ENCODE data around the gene C12orf75.
"Not testable (repeated sequence)": the region's sequence is repeated elsewhere in the genome, so short reads cannot be mapped to it uniquely, and the experiment has no call there.

Gene C12orf75

DNA sequence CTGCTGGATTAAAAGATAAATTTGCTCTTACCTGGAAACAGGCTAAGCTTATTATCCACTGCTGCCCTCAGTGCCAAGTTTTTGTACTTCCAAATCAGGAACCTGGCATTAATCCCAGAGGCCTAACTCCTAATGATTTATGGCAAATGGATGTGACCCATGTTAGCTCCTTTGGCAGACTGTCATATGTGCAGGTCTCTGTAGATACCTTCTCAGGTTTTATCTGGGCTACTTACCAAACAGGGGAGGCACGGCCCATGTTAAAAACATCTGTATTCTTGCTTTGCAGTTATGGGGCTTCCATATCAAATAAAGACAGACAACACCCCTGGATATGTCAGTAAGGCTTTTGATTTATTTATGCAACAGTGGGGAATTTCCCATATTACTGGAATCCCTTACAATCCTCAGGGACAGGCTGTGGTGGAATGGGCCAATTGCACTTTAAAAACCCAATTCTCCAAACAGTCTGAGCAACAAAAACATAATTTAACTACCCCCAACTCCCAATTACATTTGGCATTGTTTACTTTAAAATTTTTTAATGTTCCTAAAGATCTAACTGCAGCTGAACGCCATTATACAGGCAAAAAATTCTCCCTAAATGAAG is 19.9 kb upstream of the C12orf75 start:
- not testable (repeated sequence) for DNase-seq

GRCh38 chr12:105311936-105312335 is 18.6 kb upstream of the C12orf75 start:
- not testable (repeated sequence) for DNase-seq

DNA sequence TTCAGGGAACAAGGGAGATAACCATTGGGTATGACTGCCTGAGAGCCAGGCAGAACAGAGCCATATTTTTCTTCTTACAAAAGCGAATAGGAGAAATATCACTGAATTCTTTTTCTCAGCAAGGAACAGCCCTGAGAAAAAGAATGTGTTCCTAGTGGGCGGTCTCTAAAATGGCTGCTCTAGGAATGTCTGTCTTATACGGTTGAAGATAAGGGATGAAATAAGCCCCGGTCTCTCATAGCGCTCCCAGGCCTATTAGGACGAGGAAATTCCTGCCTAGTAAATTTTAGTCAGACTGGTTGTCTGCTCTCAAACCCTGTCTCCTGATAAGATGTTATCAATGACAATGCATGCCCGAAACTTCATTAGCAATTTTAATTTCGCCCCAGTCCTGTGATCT is 16.7 kb upstream of the C12orf75 start:
- DNase-seq: not testable (repeated sequence)

DNA sequence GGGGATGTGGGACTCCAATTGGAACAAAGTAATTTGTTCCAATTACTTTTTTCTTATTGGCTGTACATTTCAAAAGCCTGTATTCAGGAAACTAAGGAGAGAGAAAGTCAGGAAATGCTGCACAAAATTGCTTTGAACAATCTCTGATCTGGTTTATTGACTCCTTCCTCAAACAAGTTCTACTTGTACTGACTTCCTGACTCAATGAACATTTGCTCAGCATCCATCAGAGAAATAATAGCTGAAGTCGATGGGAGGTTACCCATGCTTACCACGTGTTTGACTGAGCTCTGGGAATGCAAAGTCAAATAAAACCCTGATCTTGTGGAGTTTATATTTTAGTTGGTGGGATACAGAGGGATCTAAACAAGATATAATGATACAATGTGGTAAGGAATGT is 15.4 kb upstream of the C12orf75 start:
- DNase-seq: no peak

GRCh38 chr12:105315726-105316125 is 14.8 kb upstream of the C12orf75 start:
- no peak for DNase-seq

- no peak for DNase-seq
These were observed 13.3 kb upstream of the C12orf75 start for GRCh38 chr12:105316931-105317852.

- no peak for DNase-seq
These were observed 12.4 kb upstream of the C12orf75 start for GRCh38 chr12:105317942-105318621.

- DNase-seq: no peak
These were observed 11.6 kb upstream of the C12orf75 start for GRCh38 chr12:105318651-105319483.

- DNase-seq: no peak
These were observed 10.7 kb upstream of the C12orf75 start for GRCh38 chr12:105319691-105320209.

DNA sequence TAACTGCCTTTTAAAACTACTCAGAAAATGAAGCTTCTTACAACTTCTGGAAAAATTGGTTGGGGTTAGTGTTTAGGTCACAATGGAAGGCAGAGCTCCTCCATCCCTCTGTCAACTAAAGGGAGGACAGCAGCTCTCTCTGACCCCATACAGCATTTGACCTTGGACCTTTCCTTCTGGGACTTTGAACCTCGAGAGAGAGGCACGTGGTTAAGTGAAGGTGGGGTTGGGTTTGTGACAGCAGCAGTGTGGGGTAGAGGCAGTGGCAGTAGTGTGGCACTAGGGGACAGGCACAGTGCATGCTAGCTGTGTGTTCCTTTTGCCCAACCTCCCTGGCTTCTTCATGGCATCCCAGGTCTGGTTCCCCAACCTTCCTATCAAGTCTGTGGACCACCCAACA is 9.4 kb upstream of the C12orf75 start:
- no peak for DNase-seq

DNA sequence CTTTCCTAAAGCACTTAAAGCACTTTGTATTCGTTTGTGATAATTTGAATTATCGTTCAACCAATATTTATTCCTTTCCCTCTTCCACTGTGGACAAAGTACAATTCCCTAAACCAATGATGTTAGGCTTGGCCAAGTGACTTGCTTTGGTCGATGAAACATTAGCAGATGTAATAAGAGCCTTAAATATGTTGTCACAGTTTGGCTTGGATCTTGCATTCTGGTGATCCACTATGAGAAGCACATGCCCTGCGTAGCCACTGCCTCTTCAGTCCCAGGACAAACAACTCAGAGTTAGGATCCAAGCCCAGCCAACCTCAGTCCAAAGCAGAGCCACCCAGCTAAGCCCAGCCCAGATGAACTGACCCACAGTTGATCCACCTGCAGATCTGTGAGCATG is 8.4 kb upstream of the C12orf75 start:
- no peak for DNase-seq

DNA sequence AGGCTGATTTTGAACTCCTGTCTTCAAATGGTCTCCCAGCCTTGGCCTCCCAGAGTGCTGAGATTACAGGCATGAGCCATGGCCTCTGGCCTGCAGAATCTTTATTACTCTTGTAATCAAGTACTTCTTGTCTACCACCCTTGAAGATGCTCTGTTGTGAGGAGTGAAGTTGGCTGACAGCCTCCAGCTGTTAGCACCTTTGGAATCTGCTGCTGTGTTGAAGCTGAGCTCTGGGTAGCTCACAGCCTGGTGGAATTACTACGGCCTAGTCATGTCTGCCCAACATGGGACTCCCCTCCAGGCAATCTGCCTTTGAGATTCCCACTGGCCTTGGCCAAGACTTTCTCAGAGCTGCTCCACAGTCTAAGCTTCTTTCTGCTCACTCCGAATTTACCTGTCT is 5.8 kb upstream of the C12orf75 start:
- no peak for DNase-seq

- no peak for DNase-seq
These were observed 5.4 kb upstream of the C12orf75 start for GRCh38 chr12:105325117-105325516.

- no peak for DNase-seq
These were observed 587 bp upstream of the C12orf75 start for GRCh38 chr12:105329926-105330282.

DNA sequence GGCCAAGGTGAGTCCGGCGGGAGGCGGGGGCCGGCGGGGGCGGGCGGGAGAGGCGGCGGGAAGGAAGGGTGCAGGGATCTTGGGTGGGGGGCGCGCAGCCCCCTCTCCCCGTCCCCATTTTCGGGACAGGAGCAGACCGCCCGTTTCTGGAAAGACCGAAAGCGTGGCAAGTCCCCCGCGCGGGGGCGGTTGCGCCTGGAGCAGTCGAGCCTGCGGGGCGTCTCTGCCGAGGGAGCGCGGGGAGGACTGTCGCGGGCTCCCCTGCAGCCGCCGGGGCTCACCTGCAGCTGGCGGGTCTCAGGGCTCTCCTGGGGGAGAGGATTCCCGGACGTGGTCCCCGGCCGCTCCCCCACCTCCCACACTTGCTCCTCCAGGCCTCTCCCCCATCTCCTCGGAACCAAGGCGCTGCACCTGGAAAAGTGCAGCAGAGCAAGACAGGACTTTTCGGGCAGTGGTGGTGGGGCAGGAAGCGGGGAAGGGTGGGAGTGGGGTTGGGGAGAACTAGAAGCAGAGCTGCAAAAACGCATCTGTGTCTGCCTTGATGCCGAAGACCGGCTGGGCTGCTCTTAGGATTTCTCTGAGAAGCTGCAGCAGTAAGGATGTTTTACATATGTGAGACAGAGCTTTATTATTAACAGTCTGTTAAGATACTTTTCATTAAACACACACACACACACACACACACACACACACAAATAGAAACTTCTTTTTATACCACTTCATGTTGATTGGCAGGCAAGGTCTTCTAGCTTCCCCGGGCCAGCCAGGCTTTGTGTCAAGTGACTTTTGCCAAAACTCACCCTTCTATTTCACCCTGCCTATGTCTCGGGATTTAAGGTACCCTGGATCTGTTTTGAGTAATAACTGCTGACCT is 677 bp downstream of the C12orf75 start:
- DNase-seq: no peak

- DNase-seq: no peak
These were observed 1.3 kb downstream of the C12orf75 start for GRCh38 chr12:105331805-105332251.

DNA sequence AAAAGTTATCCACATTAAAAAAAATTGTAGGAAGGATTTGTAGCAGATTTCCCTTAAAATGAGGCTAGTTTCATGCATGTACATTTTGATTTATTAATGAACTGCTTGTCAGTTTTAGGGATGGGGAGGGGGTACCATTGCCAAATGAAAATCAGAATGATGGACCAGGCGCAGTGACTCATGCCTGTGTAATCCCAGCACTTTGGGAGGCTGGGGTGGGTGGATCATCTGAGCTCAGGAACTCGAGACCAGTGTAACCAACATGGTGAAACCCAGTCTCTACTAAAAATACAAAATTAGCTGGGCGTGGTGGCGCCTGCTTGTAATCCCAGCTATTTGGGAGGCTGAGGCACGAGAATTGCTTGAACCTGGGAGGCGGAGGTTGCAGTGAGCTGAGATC is 1.8 kb downstream of the C12orf75 start:
- DNase-seq: not testable (repeated sequence)

- no peak for DNase-seq
These were observed 2.4 kb downstream of the C12orf75 start for GRCh38 chr12:105332925-105333324.

GRCh38 chr12:105334001-105334400 is 3.5 kb downstream of the C12orf75 start:
- peak; percentile 83 for DNase-seq

- DNase-seq: no peak
These were observed 4.1 kb downstream of the C12orf75 start for GRCh38 chr12:105334582-105334981.

DNA sequence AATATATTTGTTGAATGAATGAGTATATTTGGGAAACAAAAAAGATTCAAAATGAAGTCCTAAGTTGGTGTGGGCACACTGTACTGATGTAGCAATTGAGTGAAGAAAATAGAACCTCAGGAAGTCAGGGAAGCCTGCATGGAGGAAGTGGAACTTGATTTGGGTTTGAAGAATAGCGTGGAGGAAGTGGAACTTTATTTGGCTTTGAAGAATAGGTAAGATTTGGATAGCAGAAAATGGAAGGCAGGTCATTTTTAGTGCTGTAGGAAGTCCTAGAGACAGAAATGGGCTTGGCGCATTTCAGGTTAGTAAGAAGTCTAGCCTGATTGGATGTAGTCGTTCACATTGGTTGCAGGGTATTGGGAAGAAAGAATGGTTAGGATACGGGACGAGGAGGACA is 5.4 kb downstream of the C12orf75 start:
- DNase-seq: no peak

GRCh38 chr12:105336411-105336810 is 5.9 kb downstream of the C12orf75 start:
- no peak for DNase-seq
